LNCaP clone FGC (cell line): Measurements from ENCODE around the gene PPA2.
"Not testable (repeated sequence)": the region's sequence is repeated elsewhere in the genome, so short reads cannot be mapped to it uniquely, and the experiment has no call there.

Experiments
- DNase-seq: peaks from one replicate; pipeline ENCODE4 v3.0.0-alpha.2; 2011; ENCODE audit warnings: low read depth
- H3K4me3 ChIP-seq: 2 replicates; pipeline ENCODE4 v1.5.1; 2011; ENCODE audit warnings: mild to moderate bottlenecking, low read depth, low read length, control low read depth
- TF ChIP-seq, protein P1 (sequence below): IDR thresholded peaks from 2 replicates; pipeline ENCODE4 v1.5.1; 2012; ENCODE audit warnings: mild to moderate bottlenecking; ENCODE audit not compliant: control insufficient read depth, insufficient read depth; ENCODE audit errors: extremely low read depth

PPA2 gene

DNA sequence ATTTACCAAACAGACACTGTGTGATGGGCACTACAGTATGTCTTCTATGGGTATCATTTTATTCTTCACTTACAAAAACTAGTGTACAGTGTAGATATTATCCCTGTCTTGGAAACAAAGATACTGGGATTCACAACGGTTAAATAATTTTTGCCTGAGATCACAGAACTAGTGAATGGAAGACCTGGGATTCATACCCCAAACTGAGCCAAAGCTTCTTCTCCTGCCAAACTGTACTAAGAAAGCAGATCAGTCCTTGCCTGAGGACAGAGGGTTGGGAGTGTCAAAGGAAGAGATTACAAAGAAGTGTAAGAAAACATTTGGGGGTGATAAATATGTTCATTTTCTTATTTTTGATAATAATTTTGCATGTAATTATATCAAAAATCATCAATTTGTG is 43.1 kb downstream of the PPA2 start:
- H3K4me3 ChIP-seq, result no peak overlapping the region
- DNase-seq, result no peak
- TF ChIP-seq, protein P1, sequence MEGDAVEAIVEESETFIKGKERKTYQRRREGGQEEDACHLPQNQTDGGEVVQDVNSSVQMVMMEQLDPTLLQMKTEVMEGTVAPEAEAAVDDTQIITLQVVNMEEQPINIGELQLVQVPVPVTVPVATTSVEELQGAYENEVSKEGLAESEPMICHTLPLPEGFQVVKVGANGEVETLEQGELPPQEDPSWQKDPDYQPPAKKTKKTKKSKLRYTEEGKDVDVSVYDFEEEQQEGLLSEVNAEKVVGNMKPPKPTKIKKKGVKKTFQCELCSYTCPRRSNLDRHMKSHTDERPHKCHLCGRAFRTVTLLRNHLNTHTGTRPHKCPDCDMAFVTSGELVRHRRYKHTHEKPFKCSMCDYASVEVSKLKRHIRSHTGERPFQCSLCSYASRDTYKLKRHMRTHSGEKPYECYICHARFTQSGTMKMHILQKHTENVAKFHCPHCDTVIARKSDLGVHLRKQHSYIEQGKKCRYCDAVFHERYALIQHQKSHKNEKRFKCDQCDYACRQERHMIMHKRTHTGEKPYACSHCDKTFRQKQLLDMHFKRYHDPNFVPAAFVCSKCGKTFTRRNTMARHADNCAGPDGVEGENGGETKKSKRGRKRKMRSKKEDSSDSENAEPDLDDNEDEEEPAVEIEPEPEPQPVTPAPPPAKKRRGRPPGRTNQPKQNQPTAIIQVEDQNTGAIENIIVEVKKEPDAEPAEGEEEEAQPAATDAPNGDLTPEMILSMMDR, result no peak

DNA sequence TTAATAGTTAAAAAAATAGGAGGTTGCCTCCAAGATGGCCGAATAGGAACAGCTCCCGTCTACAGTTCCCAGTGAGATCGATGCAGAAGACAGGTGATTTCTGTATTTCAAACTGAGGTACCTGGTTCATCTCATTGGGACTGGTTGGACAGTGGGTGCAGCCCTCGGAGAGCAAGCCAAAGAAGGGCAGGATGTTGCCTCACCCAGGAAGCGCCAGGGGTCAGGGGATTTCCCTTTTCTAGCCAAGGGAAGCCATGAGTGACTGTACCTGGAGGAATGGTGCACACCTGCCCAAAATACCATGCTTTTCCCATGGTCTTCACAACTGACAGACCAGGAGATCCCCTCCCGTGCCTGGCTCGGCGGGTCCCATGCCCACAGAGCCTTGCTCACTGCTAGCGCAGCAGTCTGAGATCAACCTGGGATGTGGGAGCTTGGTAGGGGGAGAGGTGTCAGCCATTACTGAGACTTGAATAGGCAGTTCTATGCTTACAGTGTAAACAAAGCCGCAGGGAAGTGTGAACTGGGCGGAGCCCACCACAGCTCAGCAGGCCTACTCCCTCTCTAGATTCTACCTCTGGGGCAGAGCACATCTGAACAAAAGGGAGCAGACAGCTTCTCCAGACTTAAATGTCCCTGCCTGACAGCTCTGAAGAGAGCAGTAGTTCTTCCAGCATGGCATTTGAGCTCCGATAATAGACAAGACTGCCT is 47.5 kb downstream of the PPA2 start:
- no peak overlapping the region for H3K4me3 ChIP-seq
- TF ChIP-seq, protein P1, result no peak
- no peak for DNase-seq

DNA sequence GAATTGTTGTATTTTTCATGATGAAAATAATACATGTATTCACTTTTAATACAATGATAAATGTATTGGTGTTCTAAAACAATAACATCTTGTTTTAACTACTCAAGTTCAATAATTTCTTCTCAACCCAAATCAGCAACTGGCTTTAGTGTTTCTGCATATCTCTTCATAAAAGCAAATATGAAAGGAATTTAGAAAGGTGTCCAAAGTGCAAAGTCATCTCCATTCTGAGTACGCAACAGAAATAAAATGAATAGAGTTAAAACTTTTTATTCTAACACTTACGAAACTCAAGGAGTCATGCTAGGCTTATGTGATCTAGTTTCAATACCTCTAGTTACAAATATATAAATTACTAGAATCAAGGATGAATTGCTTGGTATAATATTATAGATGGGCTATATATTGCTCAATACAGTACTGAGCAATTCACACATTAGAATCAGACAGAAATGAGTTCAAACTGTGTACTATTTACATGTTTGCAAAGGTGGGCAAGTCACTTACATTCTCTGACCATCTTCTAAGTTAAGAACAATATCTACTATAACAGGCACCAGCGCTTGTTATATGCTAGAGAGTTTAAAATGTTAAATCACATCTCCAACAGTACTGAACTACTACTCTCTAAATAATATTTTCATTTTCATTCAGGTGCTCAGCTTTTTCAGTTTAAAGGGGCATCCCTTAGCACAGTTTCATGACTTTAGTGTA is 51.5 kb downstream of the PPA2 start:
- no peak overlapping the region for H3K4me3 ChIP-seq
- TF ChIP-seq, protein P1, result no peak
- no peak for DNase-seq

DNA sequence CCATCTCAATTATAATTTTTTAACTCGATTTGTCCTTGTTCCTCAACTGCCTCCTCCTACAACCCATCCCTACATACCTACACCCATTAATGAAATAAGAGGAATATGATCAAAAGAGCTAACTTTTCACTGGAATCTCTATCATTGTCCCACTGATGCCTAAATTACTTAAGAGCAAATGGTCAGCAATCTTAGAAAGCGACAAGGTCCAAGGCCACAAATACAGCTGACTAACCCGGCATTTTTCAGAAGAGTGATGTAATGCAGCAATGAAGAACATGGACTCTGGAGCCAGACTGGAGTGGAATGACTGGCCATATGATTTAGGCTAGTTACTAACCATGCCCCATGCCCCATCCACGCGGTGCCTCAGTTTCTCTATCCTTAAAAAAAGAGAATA is 56.2 kb downstream of the PPA2 start:
- no peak overlapping the region for H3K4me3 ChIP-seq
- no peak for DNase-seq
- TF ChIP-seq, protein P1, result no peak

DNA sequence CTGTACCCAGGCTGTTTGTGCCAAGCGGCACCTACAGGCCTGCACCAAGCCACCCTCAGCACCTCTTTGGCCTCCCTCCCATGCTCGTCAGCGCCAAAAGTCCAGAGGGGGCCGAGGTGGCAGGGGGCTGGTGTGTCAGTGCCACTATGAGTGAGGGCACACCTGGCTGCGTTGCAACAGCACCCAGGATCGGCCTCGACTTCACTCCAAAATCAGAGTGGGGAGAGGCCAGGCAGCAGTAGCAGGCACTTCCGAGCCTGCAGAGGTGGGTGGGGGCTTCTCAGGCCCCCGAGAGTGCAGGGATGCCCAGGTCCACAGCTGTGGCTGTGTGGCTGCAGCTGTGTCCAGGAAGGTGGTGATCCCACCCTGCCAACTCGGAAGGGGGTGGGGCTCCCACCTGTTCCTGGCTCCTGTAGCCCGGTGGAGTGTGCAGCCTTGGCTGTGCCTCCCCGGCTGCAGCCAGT is 58.5 kb downstream of the PPA2 start:
- DNase-seq, result no peak

DNA sequence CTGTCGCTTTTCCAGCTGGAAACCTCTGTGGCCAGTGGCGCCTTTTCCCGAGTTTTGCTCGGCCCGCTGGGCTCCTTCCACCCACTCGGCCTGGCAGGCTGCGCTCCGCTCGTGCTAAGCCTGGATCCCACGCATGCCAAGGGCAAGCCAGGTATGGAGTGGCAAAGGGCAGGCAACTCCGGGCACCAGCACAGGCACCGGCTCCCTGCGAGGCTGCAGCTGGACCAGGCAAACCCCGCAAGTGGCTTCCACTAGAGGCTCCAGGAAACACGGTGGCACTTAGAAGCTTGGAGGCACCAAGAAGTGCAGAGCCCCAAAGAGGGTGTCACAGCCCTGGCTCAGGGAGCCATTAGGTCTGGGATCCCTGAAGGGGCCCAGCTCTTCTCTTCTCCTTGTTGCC is 59.5 kb downstream of the PPA2 start:
- TF ChIP-seq, protein P1, result no peak
- no peak for DNase-seq
- H3K4me3 ChIP-seq, result no peak overlapping the region

More for the DNA sequence above, 58.5 kb downstream of the PPA2 start:
- H3K4me3 ChIP-seq, result no peak overlapping the region
- TF ChIP-seq, protein P1, result no peak

DNA sequence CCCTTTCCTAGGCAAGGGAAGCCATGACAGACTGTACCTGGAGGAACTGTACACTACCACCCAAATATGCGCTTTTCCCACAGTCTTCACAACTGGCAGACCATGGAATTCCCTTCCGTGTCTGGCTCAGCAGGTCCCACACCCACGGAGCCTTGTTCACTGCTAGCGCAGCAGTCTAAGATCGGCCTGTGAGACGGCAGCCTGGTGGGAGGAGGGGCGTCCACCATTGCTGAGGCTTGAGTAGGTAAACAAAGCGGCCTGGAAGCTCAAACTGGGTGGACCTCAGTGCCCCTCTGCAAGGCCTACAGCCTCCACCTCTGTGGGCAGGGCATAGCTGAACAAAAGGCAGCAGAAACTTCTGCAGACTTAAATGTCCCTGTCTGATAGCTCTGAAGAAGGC is 64.7 kb downstream of the PPA2 start:
- not testable (repeated sequence) for H3K4me3 ChIP-seq, DNase-seq
